HG03520 (cell line): ENCODE data around the gene PTTG2.
A peak's percentile ranks its signal among the peaks of the same experiment; 100 is the strongest.
"Not testable (repeated sequence)": the region's sequence is repeated elsewhere in the genome, so short reads cannot be mapped to it uniquely, and the experiment has no call there.

Experiments used
- ATAC-seq: cut with Tn5 transposase; IDR thresholded peaks from one replicate; pipeline ENCODE4 v1.9.1; 2021; ENCODE audit warnings: mild to moderate bottlenecking, moderate library complexity; ENCODE audit not compliant: unreplicated experiment

Gene PTTG2

GRCh38 chr4:37953620-37954293, 6.4 kb upstream of the PTTG2 start:
- ATAC-seq, result no peak

- no peak for ATAC-seq
Observed at GRCh38 chr4:37956941-37957340, 3.3 kb upstream of the PTTG2 start.

GRCh38 chr4:37958932-37959331, 1.3 kb upstream of the PTTG2 start:
- no peak for ATAC-seq

GRCh38 chr4:37960679-37961450, 667 bp downstream of the PTTG2 start:
- ATAC-seq, result no peak

GRCh38 chr4:37964734-37965457, 4.7 kb downstream of the PTTG2 start:
- no peak for ATAC-seq

GRCh38 chr4:37966044-37966443, 5.8 kb downstream of the PTTG2 start:
- ATAC-seq, result no peak

- no peak for ATAC-seq
Observed at GRCh38 chr4:37967736-37968135, 7.5 kb downstream of the PTTG2 start.

- no peak for ATAC-seq
Observed at GRCh38 chr4:37968747-37969146, 8.5 kb downstream of the PTTG2 start.

GRCh38 chr4:37970702-37971101, 10.5 kb downstream of the PTTG2 start:
- peak; percentile 67 for ATAC-seq

- no peak for ATAC-seq
Observed at GRCh38 chr4:37971202-37971601, 11.0 kb downstream of the PTTG2 start.

- ATAC-seq, result no peak
Observed at GRCh38 chr4:37973441-37973840, 13.2 kb downstream of the PTTG2 start.

GRCh38 chr4:37975321-37975822, 15.2 kb downstream of the PTTG2 start:
- not testable (repeated sequence) for ATAC-seq

- ATAC-seq, result no peak
Observed at GRCh38 chr4:37976507-37976906, 16.3 kb downstream of the PTTG2 start.

- peak; percentile 76 for ATAC-seq
Observed at GRCh38 chr4:37976991-37977470, 16.8 kb downstream of the PTTG2 start.

GRCh38 chr4:37977471-37978247, 17.5 kb downstream of the PTTG2 start:
- peak; percentile 47 for ATAC-seq

- ATAC-seq, result peak; percentile 22
Observed at GRCh38 chr4:37978248-37978924, 18.2 kb downstream of the PTTG2 start.

- ATAC-seq, result no peak
Observed at GRCh38 chr4:37980246-37980645, 20.0 kb downstream of the PTTG2 start.

- no peak for ATAC-seq
Observed at GRCh38 chr4:37981425-37981824, 21.2 kb downstream of the PTTG2 start.

GRCh38 chr4:37981844-37982720, 21.9 kb downstream of the PTTG2 start:
- no peak for ATAC-seq
